PC-3 (cell line): ENCODE measurements around the gene PTPRN2.

Experiments
- CTCF ChIP-seq: fragments of 300-600 bp; sonication (generic); conservative IDR thresholded peaks from 2 replicates; pipeline ENCODE4 v1.5.1; 2017; ENCODE audit warnings: antibody characterized with exemption, low read depth, mild to moderate bottlenecking, low read length
- EZH2 ChIP-seq: fragments of 300-600 bp; sonication (generic); IDR thresholded peaks from one replicate; pipeline ENCODE4 v1.6.1; 2017; ENCODE audit warnings: antibody characterized with exemption, mild to moderate bottlenecking, low read length; ENCODE audit not compliant: unreplicated experiment
- EZH2phosphoT487 ChIP-seq: fragments of 300-600 bp; sonication (generic); IDR thresholded peaks from 2 replicates; pipeline ENCODE4 v1.6.1; 2018; ENCODE audit warnings: mild to moderate bottlenecking, antibody characterized with exemption, low read length, borderline replicate concordance

GRCh38 chr7:157610671-157611295, 976.8 kb downstream of the PTPRN2 start:
- no peak for TF ChIP-seq CTCF
- TF ChIP-seq EZH2: no peak
- TF ChIP-seq EZH2phosphoT487: no peak
